SK-N-SH (cell line): ENCODE measurements around the gene CNTNAP2.

Experiments
- CTCF ChIP-seq: fragments of 200-600 bp; sonication (generic); IDR thresholded peaks from 2 replicates; pipeline ENCODE4 v1.6.1; 2017; ENCODE audit warnings: antibody characterized with exemption, mild to moderate bottlenecking, moderate library complexity
- POLR2AphosphoS5 ChIP-seq: IDR thresholded peaks from 2 replicates; pipeline ENCODE4 v1.6.1; 2012; ENCODE audit warnings: low read depth, low read length
- REST ChIP-seq: IDR thresholded peaks from 2 replicates; pipeline ENCODE4 v1.6.1; 2012; ENCODE audit warnings: mild to moderate bottlenecking, low read depth, low read length, moderate library complexity
- SMC3 ChIP-seq: IDR thresholded peaks from 2 replicates; pipeline ENCODE4 v1.6.1; 2012; ENCODE audit warnings: low read depth, low read length, improper control_type of control experiment

- TF ChIP-seq SMC3 (no peak), CTCF (no peak), POLR2AphosphoS5 (no peak), REST (no peak)
These were observed 1246.5 kb downstream of the CNTNAP2 start for GRCh38 chr7:147363101-147363500.
